KBM-7 (cell line): ENCODE data around the gene KCTD16.

Experiments
- DNase-seq: peaks from one replicate; pipeline ENCODE4 v3.0.0-alpha.2; 2015
- in situ Hi-C: fragments of 300-500 bp; cut with MboI; formaldehyde crosslinking; loops from 2 replicates; pipeline ENCODE4 v1.14.3; 2020; ENCODE audit warnings: low sequenced_read_pairs, low pct_unique_long_range_greater_than_20kb, mixed read lengths

Gene KCTD16

DNA sequence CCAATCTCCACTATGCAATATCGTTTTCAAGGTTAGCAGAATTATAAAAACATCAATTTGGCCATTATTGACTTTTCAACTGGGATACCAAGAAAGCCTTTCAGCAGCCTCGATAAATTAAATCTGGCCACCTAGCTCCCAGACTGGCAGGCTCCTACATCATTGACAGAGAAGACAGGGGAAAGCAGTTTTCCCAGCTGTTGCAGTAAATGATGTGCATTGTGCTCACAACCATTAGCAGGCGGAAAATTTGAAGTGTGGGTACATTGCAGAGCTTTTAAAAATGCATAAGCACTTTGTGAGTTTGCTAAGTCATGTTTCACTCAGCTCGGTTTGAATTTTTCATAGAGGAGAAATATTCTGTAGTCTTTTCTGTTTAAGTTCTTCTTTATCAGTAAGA lies 297.9 kb downstream of the KCTD16 start:
- in situ Hi-C loops: no loop called here
- no peak for DNase-seq

GRCh38 chr5:144469106-144469505 lies 298.4 kb downstream of the KCTD16 start:
- DNase-seq: no peak
- in situ Hi-C loops: no loop called here

- no peak for DNase-seq
- in situ Hi-C loops: no loop called here
Observed at GRCh38 chr5:144472221-144472620, 301.5 kb downstream of the KCTD16 start.

- DNase-seq: no peak
- in situ Hi-C loops: no loop called here
Observed at GRCh38 chr5:144473650-144474049, 303.0 kb downstream of the KCTD16 start.

DNA sequence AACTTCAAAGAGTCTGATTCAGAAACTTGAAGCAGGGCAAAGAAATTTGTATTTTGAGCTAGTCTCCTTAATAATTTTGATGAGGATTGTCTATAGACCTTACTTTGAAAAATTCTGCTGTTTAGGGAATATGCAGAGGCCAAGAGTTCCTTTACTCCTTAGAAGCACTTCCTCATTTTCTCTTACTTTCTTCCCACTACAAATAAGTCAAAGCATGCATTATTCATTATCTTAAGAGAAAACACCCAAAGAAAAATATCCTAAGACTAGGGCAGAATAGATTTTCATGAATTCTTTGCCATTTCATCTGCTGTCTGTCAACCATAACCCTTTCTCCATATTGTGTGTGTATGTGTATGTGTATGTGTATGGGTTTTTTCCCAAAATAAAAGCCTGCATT lies 307.9 kb downstream of the KCTD16 start:
- DNase-seq: no peak
- in situ Hi-C loops: no loop called here

GRCh38 chr5:144481861-144482260 lies 311.2 kb downstream of the KCTD16 start:
- DNase-seq: no peak
- in situ Hi-C loops: no loop called here

DNA sequence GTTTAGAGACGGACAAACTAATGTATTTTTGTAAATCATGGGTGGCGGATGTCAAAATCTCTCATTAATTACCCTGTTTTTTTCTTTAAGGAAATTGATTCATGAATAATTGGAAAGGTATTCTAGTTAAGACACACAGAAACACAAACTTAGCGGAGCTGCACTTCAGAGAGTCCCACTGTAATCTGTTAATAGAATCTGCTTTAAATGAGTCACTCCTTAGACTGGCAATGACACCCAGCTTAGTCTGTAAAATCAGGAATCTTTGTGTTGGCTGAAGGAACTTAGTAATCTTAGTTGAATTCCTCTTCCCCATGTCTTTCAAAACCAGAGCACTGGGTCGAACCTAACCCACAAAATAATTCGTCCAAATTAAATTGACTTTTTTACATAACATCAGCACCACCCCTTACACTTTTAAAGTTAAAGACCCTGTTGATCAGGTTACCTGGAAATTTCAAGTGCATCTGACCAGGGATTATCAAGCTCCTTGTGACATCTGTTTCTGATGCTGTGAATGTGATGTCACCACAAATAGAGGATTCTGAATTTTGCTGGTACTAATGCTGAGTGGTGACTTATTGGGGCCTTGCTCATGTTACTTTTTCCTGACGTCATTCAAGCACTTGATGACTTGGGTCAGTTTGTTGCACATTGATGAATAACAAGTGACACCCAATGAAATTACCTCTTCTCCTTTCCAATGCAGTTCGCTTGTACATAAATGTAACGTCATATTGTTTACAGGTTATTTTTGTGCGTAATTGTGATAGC lies 313.6 kb downstream of the KCTD16 start:
- in situ Hi-C loops: no loop called here
- DNase-seq: no peak

- in situ Hi-C loops: no loop called here
- DNase-seq: no peak
Observed at GRCh38 chr5:144485540-144485939, 314.9 kb downstream of the KCTD16 start.

- in situ Hi-C loops: no loop called here
- DNase-seq: no peak
Observed at GRCh38 chr5:144487207-144487606, 316.5 kb downstream of the KCTD16 start.

DNA sequence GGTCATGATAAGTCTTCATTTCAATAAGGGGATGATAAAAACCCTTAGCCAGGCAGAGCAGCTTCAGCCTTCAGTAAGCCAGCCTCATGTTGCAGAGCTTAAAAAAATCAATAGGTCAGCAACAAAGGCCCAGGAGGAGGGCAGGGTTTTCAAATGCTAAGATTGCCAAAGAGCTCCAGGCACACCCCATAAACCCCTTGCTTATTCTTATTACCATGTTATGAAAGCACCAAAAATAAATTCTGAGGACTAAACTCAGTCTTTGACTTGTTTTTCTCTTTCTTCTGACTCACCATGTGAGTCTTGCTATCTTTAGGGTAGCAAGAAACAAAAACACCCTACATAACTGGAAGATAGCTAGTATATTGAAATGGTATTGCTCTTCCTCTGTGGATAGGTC lies 317.1 kb downstream of the KCTD16 start:
- DNase-seq: no peak
- in situ Hi-C loops: no loop called here

GRCh38 chr5:144503123-144503522 lies 332.4 kb downstream of the KCTD16 start:
- DNase-seq: no peak
- in situ Hi-C loops: no loop called here

GRCh38 chr5:144504929-144505577 lies 334.4 kb downstream of the KCTD16 start:
- no peak for DNase-seq
- in situ Hi-C loops: no loop called here

DNA sequence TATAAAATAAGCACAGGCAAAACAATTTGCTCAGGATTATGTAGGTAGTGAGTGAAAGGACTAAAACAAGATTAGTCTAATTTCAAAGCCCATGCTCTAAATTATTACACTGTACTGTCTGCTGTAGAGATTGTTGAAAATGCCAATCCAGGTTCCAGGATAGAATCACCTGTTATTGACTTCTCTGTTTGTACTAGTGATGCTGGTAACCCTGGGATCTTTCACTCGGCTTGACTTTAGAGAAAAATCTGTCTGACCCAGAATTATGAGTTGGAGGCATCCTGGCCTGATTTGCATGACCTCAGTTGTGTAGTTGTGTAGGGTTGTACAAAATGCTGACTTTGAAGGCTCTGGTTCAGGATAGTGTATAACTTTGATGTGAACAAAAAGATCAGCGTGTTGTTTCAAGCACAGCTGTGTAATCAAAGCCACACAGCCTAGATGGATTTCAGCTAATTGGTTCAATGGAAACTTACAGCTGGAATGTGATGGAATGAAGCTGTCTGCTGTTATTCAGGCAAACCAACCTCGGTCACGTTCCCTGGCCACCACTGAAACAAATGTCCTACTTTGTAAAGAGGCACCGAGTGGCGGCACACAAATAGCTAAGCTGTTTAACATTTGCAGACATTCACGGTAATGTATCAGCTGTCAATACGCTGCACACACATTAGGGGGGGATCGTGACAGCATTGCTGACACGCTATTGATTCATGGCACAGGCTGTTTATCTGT lies 340.3 kb downstream of the KCTD16 start:
- in situ Hi-C loops: no loop called here
- no peak for DNase-seq

GRCh38 chr5:144511580-144512072 lies 341.0 kb downstream of the KCTD16 start:
- in situ Hi-C loops: no loop called here

DNA sequence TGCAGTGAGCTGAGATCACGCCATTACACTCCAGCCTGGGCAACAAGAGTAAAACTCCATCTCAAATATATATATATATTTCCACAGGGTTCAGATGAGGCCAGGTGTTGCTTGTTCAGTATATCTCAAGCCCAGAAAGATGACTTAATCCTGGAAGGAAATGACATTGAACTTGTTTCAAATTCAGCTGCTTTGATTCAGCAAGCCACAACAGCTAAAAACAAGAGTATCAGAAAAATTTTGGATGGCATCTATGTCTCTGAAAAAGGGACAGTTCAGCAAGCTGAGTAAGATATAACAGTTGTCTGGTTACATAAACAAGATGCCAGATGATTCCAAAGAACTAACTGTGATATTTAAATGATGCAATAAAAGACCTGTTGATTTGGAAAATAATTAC lies 352.0 kb downstream of the KCTD16 start:
- no peak for DNase-seq
- in situ Hi-C loops: no loop called here

More at GRCh38 chr5:144511580-144512072, 341.0 kb downstream of the KCTD16 start:
- no peak for DNase-seq

- in situ Hi-C loops: no loop called here
- DNase-seq: no peak
Observed at GRCh38 chr5:144525000-144525399, 354.3 kb downstream of the KCTD16 start.

GRCh38 chr5:144531188-144531587 lies 360.5 kb downstream of the KCTD16 start:
- in situ Hi-C loops: no loop called here
- DNase-seq: no peak
